ENCODE measurements around the gene ALX4. TPM values are rescaled to one million over a fixed set of nuclear protein-coding genes. Genes with fewer than 3 reads are reported as not detected.
A peak's percentile ranks its signal among the peaks of the same experiment; 100 is the strongest.

The ALX4 gene
- not detected for total RNA-seq

GRCh38 chr11:44309478-44310205 lies at the start of gene ALX4:
Gene ALX4 (minus strand): TSS chr11:44310139. CDS start chr11:44310062, 77 bp downstream.
- Histone ChIP-seq H3K36me3 (no peaks in the 10 kb centered on the region), H3K4me3 (peak within 1 kb of the TSS in 3 of 4 donors; percentile 18 to 27 (median 26)), H3K4me1 (peaks cover 0 to 34% (median 16%) of the 10 kb centered on the region in 4 donors), H3K27ac (no peak within 1 kb of the TSS), H3K27me3 (peaks cover 0 to 71% of the 10 kb centered on the region in 2 donors), H3K9me3 (no peaks in the 10 kb centered on the region)
- no peak for TF ChIP-seq CTCF (IDR thresholded peaks at IDR 0.05)
- no peak for TF ChIP-seq POLR2A (IDR thresholded peaks at IDR 0.05)
- no peak for DNase-seq

- no peak for TF ChIP-seq CTCF (IDR thresholded peaks at IDR 0.05)
- TF ChIP-seq POLR2A (IDR thresholded peaks at IDR 0.05): no peak
- no peaks in the 10 kb centered on the region for H3K9me3 ChIP-seq
Measured at GRCh38 chr11:44359162-44359561, 49.2 kb upstream of the ALX4 start.

GRCh38 chr11:44358713-44359112 lies 48.8 kb upstream of the ALX4 start:
- Histone ChIP-seq H3K36me3 (no peaks in the 10 kb centered on the region), H3K9me3 (no peaks in the 10 kb centered on the region), H3K4me3 (no peak overlapping the region), H3K27ac (no peak overlapping the region), H3K27me3 (no peaks in the 10 kb centered on the region), H3K4me1 (no peaks in the 10 kb centered on the region)
- DNase-seq: no peak
- TF ChIP-seq POLR2A (IDR thresholded peaks at IDR 0.05): no peak

More at GRCh38 chr11:44359162-44359561, 49.2 kb upstream of the ALX4 start:
- no peaks in the 10 kb centered on the region for H3K27me3 ChIP-seq
- H3K4me3 ChIP-seq: no peak overlapping the region
- no peak for DNase-seq
- H3K36me3 ChIP-seq: no peaks in the 10 kb centered on the region
- H3K27ac ChIP-seq: no peak overlapping the region
- H3K4me1 ChIP-seq: no peaks in the 10 kb centered on the region

GRCh38 chr11:44357711-44358110 lies 47.8 kb upstream of the ALX4 start:
- Histone ChIP-seq H3K4me3 (no peak overlapping the region), H3K27ac (no peak overlapping the region), H3K9me3 (no peaks in the 10 kb centered on the region), H3K27me3 (no peaks in the 10 kb centered on the region), H3K36me3 (no peaks in the 10 kb centered on the region), H3K4me1 (no peaks in the 10 kb centered on the region)
- TF ChIP-seq POLR2A (IDR thresholded peaks at IDR 0.05) (no peak), CTCF (IDR thresholded peaks at IDR 0.05) (no peak)
- DNase-seq: no peak

GRCh38 chr11:44356351-44356750 lies 46.4 kb upstream of the ALX4 start:
- Histone ChIP-seq H3K36me3 (no peaks in the 10 kb centered on the region), H3K4me1 (peaks cover 0 to 2% (median 0%) of the 10 kb centered on the region in 4 donors), H3K27ac (no peak overlapping the region), H3K27me3 (no peaks in the 10 kb centered on the region), H3K9me3 (no peaks in the 10 kb centered on the region), H3K4me3 (no peak overlapping the region)
- no peak for TF ChIP-seq CTCF (IDR thresholded peaks at IDR 0.05)
- no peak for TF ChIP-seq POLR2A (IDR thresholded peaks at IDR 0.05)
- DNase-seq: no peak

- no peak for TF ChIP-seq CTCF (IDR thresholded peaks at IDR 0.05)
- no peak for TF ChIP-seq POLR2A (IDR thresholded peaks at IDR 0.05)
- H3K4me1 ChIP-seq: peaks cover 0 to 3% (median 0%) of the 10 kb centered on the region in 4 donors
Measured at GRCh38 chr11:44351898-44352498, 42.1 kb upstream of the ALX4 start.

More at GRCh38 chr11:44351898-44352498, 42.1 kb upstream of the ALX4 start:
- Histone ChIP-seq H3K36me3 (no peaks in the 10 kb centered on the region), H3K9me3 (no peaks in the 10 kb centered on the region), H3K27me3 (no peaks in the 10 kb centered on the region), H3K4me3 (no peak overlapping the region), H3K27ac (no peak overlapping the region)
- no peak for DNase-seq

Data from Peyer's patch (tissue), 4 donors.